NCI-H1417 treated with DMSO at 0.1 percent for 48 hours (cell line): Measurements from ENCODE around the gene SLC29A2.
"Not testable (repeated sequence)": the region's sequence is repeated elsewhere in the genome, so short reads cannot be mapped to it uniquely, and the experiment has no call there.

Experiments
- DNase-seq: peaks from one replicate; lab custom pipeline; 2025; lab: John Stamatoyannopoulos, UW

SLC29A2 gene

GRCh38 chr11:66333896-66334604, 37.5 kb downstream of the SLC29A2 start:
- DNase-seq, result no peak

- no peak for DNase-seq
Observed at GRCh38 chr11:66333220-66333877, 38.2 kb downstream of the SLC29A2 start.

- DNase-seq, result no peak
Observed at GRCh38 chr11:66332371-66333219, 39.0 kb downstream of the SLC29A2 start.

- DNase-seq, result no peak
Observed at GRCh38 chr11:66331542-66332370, 39.8 kb downstream of the SLC29A2 start.

- no peak for DNase-seq
Observed at GRCh38 chr11:66330931-66331330, 40.6 kb downstream of the SLC29A2 start.

- no peak for DNase-seq
Observed at GRCh38 chr11:66329165-66329673, 42.3 kb downstream of the SLC29A2 start.

GRCh38 chr11:66328302-66329144, 43.0 kb downstream of the SLC29A2 start:
- no peak for DNase-seq

GRCh38 chr11:66328031-66328301, 43.6 kb downstream of the SLC29A2 start:
- no peak for DNase-seq

GRCh38 chr11:66327171-66328030, 44.2 kb downstream of the SLC29A2 start:
- no peak for DNase-seq

- no peak for DNase-seq
Observed at GRCh38 chr11:66326261-66327111, 45.1 kb downstream of the SLC29A2 start.

GRCh38 chr11:66325263-66325671, 46.3 kb downstream of the SLC29A2 start:
- no peak for DNase-seq

GRCh38 chr11:66324664-66325063, 46.9 kb downstream of the SLC29A2 start:
- DNase-seq, result no peak

GRCh38 chr11:66323684-66324083, 47.9 kb downstream of the SLC29A2 start:
- no peak for DNase-seq

GRCh38 chr11:66322732-66323427, 48.7 kb downstream of the SLC29A2 start:
- DNase-seq, result no peak

- no peak for DNase-seq
Observed at GRCh38 chr11:66321606-66322005, 50.0 kb downstream of the SLC29A2 start.

- not testable (repeated sequence) for DNase-seq
Observed at GRCh38 chr11:66320748-66321147, 50.8 kb downstream of the SLC29A2 start.

- DNase-seq, result not testable (repeated sequence)
Observed at GRCh38 chr11:66320289-66320688, 51.3 kb downstream of the SLC29A2 start.

- DNase-seq, result no peak
Observed at GRCh38 chr11:66318600-66318970, 53.0 kb downstream of the SLC29A2 start.
